ENCODE results near the gene RAB6A.
"Not testable (repeated sequence)": the region's sequence is repeated elsewhere in the genome, so short reads cannot be mapped to it uniquely, and the experiment has no call there.

Gene RAB6A

GRCh38 chr11:73716153-73717056, 44.5 kb downstream of the RAB6A start:
- TF ChIP-seq CTCF (IDR thresholded peaks at IDR 0.05; ENCODE audit: low read depth, low read length) = no peak
- DNase-seq (ENCODE audit: extremely low read depth, low read depth) = no peak

- no peak for TF ChIP-seq CTCF (IDR thresholded peaks at IDR 0.05; ENCODE audit: low read depth, low read length)
- no peak for DNase-seq (ENCODE audit: extremely low read depth, low read depth)
Measured at GRCh38 chr11:73715541-73715940, 45.3 kb downstream of the RAB6A start.

GRCh38 chr11:73710964-73711363, 49.9 kb downstream of the RAB6A start:
- no peak for DNase-seq (ENCODE audit: extremely low read depth, low read depth)
- TF ChIP-seq CTCF (IDR thresholded peaks at IDR 0.05; ENCODE audit: low read depth, low read length) = no peak

- DNase-seq (ENCODE audit: extremely low read depth, low read depth) = no peak
- no peak for TF ChIP-seq CTCF (IDR thresholded peaks at IDR 0.05; ENCODE audit: low read depth, low read length)
Measured at GRCh38 chr11:73705053-73705452, 55.8 kb downstream of the RAB6A start.

- TF ChIP-seq CTCF (IDR thresholded peaks at IDR 0.05; ENCODE audit: low read depth, low read length) = no peak
- no peak for DNase-seq (ENCODE audit: extremely low read depth, low read depth)
Measured at GRCh38 chr11:73693899-73694525, 66.9 kb downstream of the RAB6A start.

GRCh38 chr11:73680687-73681086, 80.2 kb downstream of the RAB6A start:
- TF ChIP-seq CTCF (IDR thresholded peaks at IDR 0.05; ENCODE audit: low read depth, low read length) = no peak
- peak; percentile 29 for DNase-seq (ENCODE audit: extremely low read depth, low read depth)

GRCh38 chr11:73676552-73676951, 84.3 kb downstream of the RAB6A start:
- DNase-seq (ENCODE audit: extremely low read depth, low read depth) = not testable (repeated sequence)

Measured in AG09319 (cell line).